Upper lobe of left lung (tissue), 6 donors: ENCODE data around the gene ZNF200. TPM values are rescaled to one million over a fixed set of nuclear protein-coding genes. Genes with fewer than 3 reads are reported as not detected.
"Not testable (repeated sequence)": the region's sequence is repeated elsewhere in the genome, so short reads cannot be mapped to it uniquely, and the experiment has no call there.

Source experiments
- ATAC-seq, 2 donors: fragments of 200-7000 bp; cut with Tn5 transposase; one replicate each; pipeline ENCODE4 v1.9.1; 2022; ENCODE audit warnings: mild to moderate bottlenecking in 2 of 2, moderate library complexity in 2 of 2; ENCODE audit not compliant: low FRiP score in 2 of 2
- DNase-seq, 2 donors: peaks; one replicate each; pipeline ENCODE4 v3.0.0-alpha.2; 2019 to 2020
- H3K27ac ChIP-seq, 4 donors: fragments of 200-600 bp; sonication (generic); one replicate each; pipeline ENCODE4 v1.5.1; 2016 to 2019
- H3K27me3 ChIP-seq, 4 donors: fragments of 200-600 bp; sonication (generic); one replicate each; pipeline ENCODE4 v1.5.1; 2017 to 2019
- H3K36me3 ChIP-seq, 4 donors: fragments of 200-600 bp; sonication (generic); one replicate each; pipeline ENCODE4 v1.5.1; 2016 to 2019
- H3K4me1 ChIP-seq, 4 donors: fragments of 200-600 bp; sonication (generic); one replicate each; pipeline ENCODE4 v1.5.1; 2018 to 2019
- H3K4me3 ChIP-seq, 4 donors: fragments of 200-600 bp; sonication (generic); one replicate each; pipeline ENCODE4 v1.5.1; 2017 to 2019; ENCODE audit warnings: mild to moderate bottlenecking in 2 of 4, moderate library complexity in 1 of 4
- H3K9me3 ChIP-seq, 4 donors: fragments of 200-600 bp; sonication (generic); one replicate each; pipeline ENCODE4 v1.5.1; 2018 to 2019
- EP300 ChIP-seq, 4 donors: sonication (generic); formaldehyde crosslinking; IDR thresholded peaks; one replicate each; pipeline ENCODE4 v1.5.1; 2017; ENCODE audit warnings: antibody characterized with exemption in 4 of 4, control low read depth in 2 of 4
- POLR2A ChIP-seq, 4 donors: fragments of 450-650 bp; IDR thresholded peaks; one replicate each; pipeline ENCODE4 v1.5.1; 2016 to 2017; ENCODE audit warnings: antibody characterized with exemption in 4 of 4, mild to moderate bottlenecking in 2 of 4
- POLR2AphosphoS5 ChIP-seq, 2 donors: sonication (generic); formaldehyde crosslinking; IDR thresholded peaks; one replicate each; pipeline ENCODE4 v1.5.1; 2017; ENCODE audit warnings: antibody characterized with exemption in 2 of 2
- WGBS, 2 donors: methylation state at CpG; one replicate each; pipeline ENCODE4 v1.1.5; 2017 to 2018; 5-methylcytosine and 5-hydroxymethylcytosine counted together
- total RNA-seq, 6 donors: library from RNA; depleted of rRNA in 4 of 6; stranded (reverse); fragments of >200 nt in 4 of 6; gene quantifications; one replicate each; pipeline versions ENCODE4 v1.1.0 to v1.2.1, GENCODE V29; 2016 to 2021
- TF ChIP-seq, protein P1 (sequence below), 6 experiments: fragments of 450-650 bp in 4 of 6; fragments of 200-600 bp in 2 of 6; sonication (generic) in 2 of 6; IDR thresholded peaks; one replicate each; pipeline ENCODE4 v1.5.1; 2016 to 2019; ENCODE audit warnings: antibody characterized with exemption in 6 of 6
- donor health status: DM: no; HTN: no; CAD: no; lungs with moderate emphysema.
- donor health status: DM: no; HTN: yes; CAD: no; lungs with severe emphysema.

Gene ZNF200
- total RNA-seq, 6 donors from 2014 or later = 6.4 to 9.5 (median 7.8) TPM

DNA sequence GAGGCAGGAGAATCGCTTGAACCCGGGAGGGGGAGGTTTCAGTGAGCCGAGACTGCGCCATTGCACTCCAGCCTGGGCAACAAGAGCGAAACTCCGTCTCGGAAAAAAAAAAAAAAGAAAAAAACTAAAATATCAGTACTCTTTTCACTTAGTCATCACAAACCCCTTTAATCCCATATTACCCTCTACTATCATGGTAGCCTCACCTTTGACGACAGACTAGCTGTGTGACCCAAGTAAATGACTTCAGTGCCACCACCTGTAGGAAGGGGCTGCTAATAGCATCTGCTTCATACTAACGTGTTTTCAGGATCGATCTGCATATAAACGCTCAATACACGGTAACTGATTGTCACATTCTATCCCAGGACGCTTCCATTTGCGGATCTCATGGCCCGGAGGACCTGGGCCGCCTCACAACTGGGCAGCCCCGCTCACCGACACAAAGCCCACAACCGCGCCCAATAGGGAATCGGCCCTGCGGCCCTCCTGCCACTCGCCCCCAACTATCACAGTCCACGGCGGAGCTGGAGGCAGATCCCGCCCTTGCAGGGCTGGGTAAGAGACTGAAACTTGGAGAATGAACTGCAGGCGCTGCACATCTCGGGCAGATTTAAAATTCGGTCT is 47.3 kb upstream of the ZNF200 start:
- Histone ChIP-seq H3K27me3 (no peaks in the 10 kb centered on the region), H3K9me3 (peaks cover 0 to 11% (median 4%) of the 10 kb centered on the region in 4 donors), H3K36me3 (peaks cover 4 to 23% (median 12%) of the 10 kb centered on the region in 4 donors), H3K4me3 (peak overlapping the region; percentile 69 to 99 (median 87)), H3K27ac (peak overlapping the region; percentile 94 to 99 (median 98)), H3K4me1 (peaks cover 16 to 37% (median 23%) of the 10 kb centered on the region in 4 donors)
- 18 to 26% methylated on average over 23 to 28 of the region's 29 CpGs for WGBS, 2 donors
- TF ChIP-seq POLR2A (IDR thresholded peaks at IDR 0.05) = no peak
- TF ChIP-seq, protein P1, sequence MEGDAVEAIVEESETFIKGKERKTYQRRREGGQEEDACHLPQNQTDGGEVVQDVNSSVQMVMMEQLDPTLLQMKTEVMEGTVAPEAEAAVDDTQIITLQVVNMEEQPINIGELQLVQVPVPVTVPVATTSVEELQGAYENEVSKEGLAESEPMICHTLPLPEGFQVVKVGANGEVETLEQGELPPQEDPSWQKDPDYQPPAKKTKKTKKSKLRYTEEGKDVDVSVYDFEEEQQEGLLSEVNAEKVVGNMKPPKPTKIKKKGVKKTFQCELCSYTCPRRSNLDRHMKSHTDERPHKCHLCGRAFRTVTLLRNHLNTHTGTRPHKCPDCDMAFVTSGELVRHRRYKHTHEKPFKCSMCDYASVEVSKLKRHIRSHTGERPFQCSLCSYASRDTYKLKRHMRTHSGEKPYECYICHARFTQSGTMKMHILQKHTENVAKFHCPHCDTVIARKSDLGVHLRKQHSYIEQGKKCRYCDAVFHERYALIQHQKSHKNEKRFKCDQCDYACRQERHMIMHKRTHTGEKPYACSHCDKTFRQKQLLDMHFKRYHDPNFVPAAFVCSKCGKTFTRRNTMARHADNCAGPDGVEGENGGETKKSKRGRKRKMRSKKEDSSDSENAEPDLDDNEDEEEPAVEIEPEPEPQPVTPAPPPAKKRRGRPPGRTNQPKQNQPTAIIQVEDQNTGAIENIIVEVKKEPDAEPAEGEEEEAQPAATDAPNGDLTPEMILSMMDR (IDR thresholded peaks at IDR 0.05) = peak in 1 of 6 experiments; percentile 3
- DNase-seq = no peak
- ATAC-seq = peak; percentile 31 to 65

DNA sequence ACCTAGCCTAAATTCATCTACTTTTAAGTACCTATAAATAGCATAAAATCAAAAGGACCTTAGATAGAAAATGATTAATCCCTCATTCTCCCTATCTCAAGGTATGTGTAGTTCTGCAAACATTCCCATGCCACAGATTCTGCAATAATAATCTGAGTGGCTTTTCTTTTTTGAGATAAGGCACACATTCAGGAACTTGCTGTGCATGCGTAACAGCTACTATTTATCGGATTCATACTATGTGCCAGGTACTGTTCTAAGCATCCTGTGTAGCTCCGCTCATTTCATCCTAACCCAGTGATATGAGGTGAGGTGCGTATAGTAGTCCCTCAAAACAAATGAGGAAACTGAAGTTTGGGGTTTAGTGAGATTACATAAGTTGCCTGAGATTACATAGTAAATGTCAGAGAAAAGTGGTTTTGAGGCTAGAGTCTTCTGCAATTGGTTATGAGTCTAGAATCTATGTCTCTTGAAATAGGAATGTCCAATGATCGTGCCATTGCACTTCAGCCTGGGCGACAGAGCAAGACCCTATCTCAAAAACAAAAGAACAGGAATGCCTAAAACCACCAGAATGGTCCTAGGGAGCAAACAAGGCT is 46.4 kb upstream of the ZNF200 start:
- TF ChIP-seq POLR2AphosphoS5 (IDR thresholded peaks at IDR 0.05) = no peak
- TF ChIP-seq POLR2A (IDR thresholded peaks at IDR 0.05) = no peak
- TF ChIP-seq, protein P1 (IDR thresholded peaks at IDR 0.05) = no peak
- TF ChIP-seq EP300 (IDR thresholded peaks at IDR 0.05) = no peak
- 78 to 90% methylated on average over 6 of the region's 6 CpGs for WGBS, 2 donors
- Histone ChIP-seq H3K36me3 (peaks cover 4 to 15% (median 8%) of the 10 kb centered on the region in 4 donors), H3K4me1 (peaks cover 16 to 36% (median 23%) of the 10 kb centered on the region in 4 donors), H3K27me3 (no peaks in the 10 kb centered on the region), H3K9me3 (peaks cover 0 to 3% (median 0%) of the 10 kb centered on the region in 4 donors), H3K27ac (no peak overlapping the region), H3K4me3 (no peak overlapping the region)
- DNase-seq (no peak), ATAC-seq (no peak)

DNA sequence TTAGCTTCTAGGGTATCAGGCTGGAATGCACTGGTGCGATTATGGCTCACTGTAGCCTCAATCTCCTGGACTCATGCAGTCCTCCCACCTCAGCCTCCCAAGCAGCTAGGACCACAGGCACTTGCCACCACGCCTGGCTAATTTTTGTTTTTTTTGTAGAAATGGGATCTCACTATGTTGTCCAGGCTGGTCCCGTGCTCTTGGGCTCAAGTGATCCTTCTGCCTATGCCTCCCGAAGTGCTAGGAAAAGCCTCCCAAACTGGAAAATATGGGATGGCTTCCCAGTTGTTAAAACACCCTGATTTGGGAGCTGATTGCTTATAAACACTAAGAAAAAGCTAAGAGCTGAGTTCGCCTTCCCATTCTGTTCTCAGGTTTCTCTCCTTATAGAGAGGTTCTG is 41.7 kb upstream of the ZNF200 start:
- no peaks in the 10 kb centered on the region for H3K9me3 ChIP-seq
- H3K27ac ChIP-seq = no peak overlapping the region
- no peak for ATAC-seq
- peaks cover 0 to 2% (median 2%) of the 10 kb centered on the region in 4 donors for H3K4me1 ChIP-seq
- H3K4me3 ChIP-seq = no peak overlapping the region
- H3K27me3 ChIP-seq = no peaks in the 10 kb centered on the region
- TF ChIP-seq POLR2A (IDR thresholded peaks at IDR 0.05) = no peak
- no peak for TF ChIP-seq POLR2AphosphoS5 (IDR thresholded peaks at IDR 0.05)
- TF ChIP-seq EP300 (IDR thresholded peaks at IDR 0.05) = no peak
- TF ChIP-seq, protein P1 (IDR thresholded peaks at IDR 0.05) = no peak
- no peak for DNase-seq
- 80 to 83% methylated on average over 5 of the region's 5 CpGs for WGBS, 2 donors
- no peaks in the 10 kb centered on the region for H3K36me3 ChIP-seq

- H3K36me3 ChIP-seq = no peaks in the 10 kb centered on the region
- TF ChIP-seq POLR2A (IDR thresholded peaks at IDR 0.05) (no peak), EP300 (IDR thresholded peaks at IDR 0.05) (no peak), POLR2AphosphoS5 (IDR thresholded peaks at IDR 0.05) (no peak)
- TF ChIP-seq, protein P1 (IDR thresholded peaks at IDR 0.05) = no peak
- no peak overlapping the region for H3K4me3 ChIP-seq
- ATAC-seq = no peak
- no peak overlapping the region for H3K27ac ChIP-seq
- H3K9me3 ChIP-seq = no peaks in the 10 kb centered on the region
- no peaks in the 10 kb centered on the region for H3K4me1 ChIP-seq
- no peaks in the 10 kb centered on the region for H3K27me3 ChIP-seq
- DNase-seq = no peak
Observed at GRCh38 chr16:3274947-3275346, 40.0 kb upstream of the ZNF200 start.

DNA sequence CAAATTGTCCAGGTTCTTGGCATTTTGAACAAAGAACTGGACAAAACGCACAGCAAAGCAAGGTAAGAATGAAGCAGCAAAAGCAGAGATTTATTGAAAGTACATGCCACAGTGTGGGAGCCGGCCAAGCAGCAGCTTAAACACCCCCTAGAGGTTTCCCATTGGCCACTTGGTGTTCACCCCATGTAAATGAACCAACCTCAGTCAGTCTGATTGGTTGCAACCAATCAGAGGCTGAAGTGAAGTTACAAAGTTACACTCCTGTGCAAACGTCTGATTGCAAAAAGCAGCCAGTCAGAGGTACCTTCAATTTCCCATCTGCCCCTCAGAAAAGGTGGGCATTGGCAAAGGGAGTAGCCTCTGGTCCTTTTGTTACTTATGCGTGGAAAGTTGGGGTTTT is 39.5 kb upstream of the ZNF200 start:
- TF ChIP-seq, protein P1 (IDR thresholded peaks at IDR 0.05) = no peak
- TF ChIP-seq POLR2AphosphoS5 (IDR thresholded peaks at IDR 0.05) (no peak), POLR2A (IDR thresholded peaks at IDR 0.05) (no peak), EP300 (IDR thresholded peaks at IDR 0.05) (no peak)
- Histone ChIP-seq H3K9me3 (no peaks in the 10 kb centered on the region), H3K27ac (no peak overlapping the region), H3K4me1 (no peaks in the 10 kb centered on the region), H3K36me3 (no peaks in the 10 kb centered on the region), H3K4me3 (no peak overlapping the region), H3K27me3 (no peaks in the 10 kb centered on the region)
- 61 to 66% methylated on average over 4 of the region's 4 CpGs for WGBS, 2 donors
- no peak for DNase-seq
- ATAC-seq = no peak

- peaks cover 0 to 28% (median 6%) of the 10 kb centered on the region in 4 donors for H3K36me3 ChIP-seq
- 96% methylated on average over 18 to 20 of the region's 22 CpGs for WGBS, 2 donors
- not testable (repeated sequence) for H3K27ac ChIP-seq, H3K4me3 ChIP-seq, H3K27me3 ChIP-seq, ATAC-seq, H3K4me1 ChIP-seq, H3K9me3 ChIP-seq
- DNase-seq = peak in 1 of 2 donors; percentile 68
Observed at GRCh38 chr16:3271281-3271680, 36.3 kb upstream of the ZNF200 start.

DNA sequence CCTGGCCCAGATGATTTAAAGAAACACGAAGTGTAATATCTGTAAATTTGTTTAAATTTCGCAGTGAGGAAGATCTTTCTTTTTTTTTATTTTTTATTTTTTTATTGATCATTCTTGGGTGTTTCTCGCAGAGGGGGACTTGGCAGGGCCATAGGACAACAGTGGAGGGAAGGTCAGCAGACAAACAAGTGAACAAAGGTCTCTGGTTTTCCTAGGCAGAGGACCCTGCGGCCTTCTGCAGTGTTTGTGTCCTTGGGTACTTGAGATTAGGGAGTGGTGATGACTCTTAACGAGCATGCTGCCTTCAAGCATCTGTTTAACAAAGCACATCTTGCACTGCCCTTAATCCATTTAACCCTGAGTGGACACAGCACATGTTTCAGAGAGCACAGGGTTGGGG is 35.8 kb upstream of the ZNF200 start:
- not testable (repeated sequence) for H3K27me3 ChIP-seq, H3K27ac ChIP-seq, DNase-seq, H3K4me3 ChIP-seq, H3K9me3 ChIP-seq, ATAC-seq, H3K4me1 ChIP-seq
- H3K36me3 ChIP-seq = peaks cover 0 to 34% (median 7%) of the 10 kb centered on the region in 4 donors
- 82 to 89% methylated on average over 4 to 5 of the region's 5 CpGs for WGBS, 2 donors
